C4-2B (cell line): ENCODE measurements around the gene LDHAL6B.

Experiments
- ZFX ChIP-seq: fragments of 450-650 bp; IDR thresholded peaks from 2 replicates; pipeline ENCODE4 v1.6.1; 2017
- TF ChIP-seq, protein P1 (sequence below): fragments of 450-650 bp; conservative IDR thresholded peaks from 2 replicates; pipeline ENCODE4 v1.5.1; 2017; ENCODE audit warnings: mild to moderate bottlenecking

DNA sequence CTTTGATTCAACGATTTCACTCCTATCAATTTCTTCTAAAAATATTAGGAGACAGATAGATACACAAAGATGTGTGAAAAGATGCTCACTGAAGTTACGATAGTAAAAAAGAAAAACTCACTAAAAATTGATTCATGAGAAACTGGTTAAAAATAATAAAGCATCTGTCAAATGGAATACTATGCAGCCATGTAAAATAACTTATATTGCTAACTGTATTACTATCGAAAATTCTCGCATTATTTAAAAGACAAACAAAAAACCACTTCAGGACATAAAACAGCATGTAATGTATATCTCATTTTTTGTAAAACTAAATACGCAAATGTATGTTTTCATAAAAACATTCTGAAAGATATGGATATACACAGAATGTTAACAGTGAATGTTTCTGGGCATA lies 33.4 kb upstream of the LDHAL6B start:
- TF ChIP-seq, protein P1, sequence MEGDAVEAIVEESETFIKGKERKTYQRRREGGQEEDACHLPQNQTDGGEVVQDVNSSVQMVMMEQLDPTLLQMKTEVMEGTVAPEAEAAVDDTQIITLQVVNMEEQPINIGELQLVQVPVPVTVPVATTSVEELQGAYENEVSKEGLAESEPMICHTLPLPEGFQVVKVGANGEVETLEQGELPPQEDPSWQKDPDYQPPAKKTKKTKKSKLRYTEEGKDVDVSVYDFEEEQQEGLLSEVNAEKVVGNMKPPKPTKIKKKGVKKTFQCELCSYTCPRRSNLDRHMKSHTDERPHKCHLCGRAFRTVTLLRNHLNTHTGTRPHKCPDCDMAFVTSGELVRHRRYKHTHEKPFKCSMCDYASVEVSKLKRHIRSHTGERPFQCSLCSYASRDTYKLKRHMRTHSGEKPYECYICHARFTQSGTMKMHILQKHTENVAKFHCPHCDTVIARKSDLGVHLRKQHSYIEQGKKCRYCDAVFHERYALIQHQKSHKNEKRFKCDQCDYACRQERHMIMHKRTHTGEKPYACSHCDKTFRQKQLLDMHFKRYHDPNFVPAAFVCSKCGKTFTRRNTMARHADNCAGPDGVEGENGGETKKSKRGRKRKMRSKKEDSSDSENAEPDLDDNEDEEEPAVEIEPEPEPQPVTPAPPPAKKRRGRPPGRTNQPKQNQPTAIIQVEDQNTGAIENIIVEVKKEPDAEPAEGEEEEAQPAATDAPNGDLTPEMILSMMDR, result no peak
- no peak for TF ChIP-seq ZFX
